Measurements from ENCODE around the gene CABCOCO1.

The CABCOCO1 gene

DNA sequence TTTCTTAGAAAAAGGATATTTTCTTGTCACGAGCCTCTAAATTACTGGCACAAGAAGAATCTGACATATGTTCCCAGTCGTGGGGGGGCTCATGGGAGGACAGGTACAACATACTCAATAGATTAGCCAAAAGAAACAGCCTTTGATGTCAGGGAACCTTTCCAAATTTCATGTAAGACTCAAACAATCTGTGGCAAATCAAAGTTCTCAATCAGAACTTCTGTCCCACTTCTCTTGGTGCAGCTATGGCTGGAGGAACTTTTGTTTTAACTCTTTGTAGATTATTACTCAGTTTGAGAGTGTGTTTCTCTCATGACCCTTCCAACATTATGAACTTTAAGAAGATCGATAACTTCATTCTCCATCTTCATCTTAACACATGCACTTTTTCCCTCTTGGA lies 124.4 kb downstream of the CABCOCO1 start:
- no peak for DNase-seq

DNA sequence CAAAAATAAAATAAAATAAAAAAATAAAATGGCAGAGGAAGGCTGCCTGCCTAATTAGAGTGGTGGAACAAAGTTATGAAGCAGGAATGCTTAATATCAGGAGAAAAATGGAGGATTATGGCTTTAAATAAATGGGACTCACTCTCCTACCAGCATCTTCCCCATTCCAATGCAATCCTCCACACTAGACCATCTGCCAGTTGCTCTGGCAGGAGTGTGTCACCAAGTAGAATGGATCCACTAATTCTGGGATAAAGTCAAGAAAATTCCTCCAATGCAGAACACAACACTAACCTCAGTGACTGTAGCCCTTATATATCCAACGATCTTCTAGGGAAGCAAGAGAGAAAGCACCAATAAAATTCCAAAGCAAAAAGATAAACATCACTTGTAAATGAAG lies 126.3 kb downstream of the CABCOCO1 start:
- no peak for DNase-seq

DNA sequence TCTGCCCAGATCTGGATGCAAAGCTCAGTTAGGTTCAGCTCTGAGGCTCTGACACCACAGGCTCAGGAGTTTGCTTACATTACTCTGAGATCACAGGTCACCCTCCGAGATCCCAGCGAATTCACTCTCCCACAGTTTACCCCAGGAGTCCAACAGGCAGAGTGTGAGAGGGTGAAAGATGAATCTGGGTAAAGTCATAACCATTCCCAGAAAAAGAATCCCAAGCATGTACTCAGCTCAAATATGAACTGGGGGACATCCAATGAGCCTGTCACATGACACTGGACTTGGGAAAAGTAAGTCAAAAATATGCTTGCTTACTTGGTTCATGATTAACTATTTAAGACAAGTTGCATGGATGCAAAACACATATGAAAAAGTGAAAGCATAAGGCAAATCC lies 128.5 kb downstream of the CABCOCO1 start:
- DNase-seq = no peak

DNA sequence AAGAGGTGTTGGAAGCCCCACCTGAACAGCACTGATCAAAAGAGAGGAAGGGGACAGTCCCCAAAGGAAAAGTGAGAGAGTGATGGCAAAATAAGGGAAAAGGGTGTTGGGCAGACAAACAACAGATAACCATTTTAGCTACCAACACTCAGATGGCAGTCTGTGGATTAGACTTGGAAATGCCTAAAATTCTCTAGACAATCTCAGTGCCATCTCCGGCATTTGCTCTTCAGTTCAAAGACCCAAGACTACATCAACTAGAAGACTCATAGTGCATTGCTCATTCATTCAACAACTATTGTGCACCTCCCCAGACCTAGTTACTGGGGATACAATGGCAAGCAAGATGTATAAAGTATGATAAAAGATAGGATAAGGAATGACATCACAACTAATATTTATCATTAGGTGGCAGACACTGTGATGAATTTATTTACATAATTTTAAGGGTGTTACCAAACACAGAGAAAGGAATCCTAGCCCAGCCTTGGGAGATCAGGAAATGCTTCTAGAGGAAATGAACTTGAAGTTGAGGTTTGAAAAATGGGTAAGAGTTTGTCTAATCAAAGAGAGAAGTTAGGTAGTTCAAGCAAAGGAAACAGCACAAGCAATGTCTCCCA lies 129.5 kb downstream of the CABCOCO1 start:
- DNase-seq = no peak

DNA sequence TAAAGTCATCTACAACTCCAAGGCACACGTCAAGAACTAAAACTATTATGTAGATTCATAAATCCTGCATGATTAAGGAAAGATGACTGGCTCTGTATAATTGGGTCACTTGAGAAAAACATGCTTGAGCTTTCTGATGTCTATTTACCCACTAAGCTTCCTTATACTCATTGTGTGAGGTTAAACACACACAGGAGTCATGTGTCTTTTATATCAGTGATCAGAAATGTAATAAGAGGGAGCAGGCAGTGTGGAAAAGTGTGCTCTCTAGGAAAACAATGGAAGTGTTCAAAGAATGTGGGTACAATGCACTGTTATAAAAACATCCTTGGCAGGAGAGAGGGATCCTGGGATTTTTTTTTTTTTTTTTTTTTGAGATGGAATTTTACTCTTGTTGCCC lies 130.2 kb downstream of the CABCOCO1 start:
- DNase-seq = no peak

DNA sequence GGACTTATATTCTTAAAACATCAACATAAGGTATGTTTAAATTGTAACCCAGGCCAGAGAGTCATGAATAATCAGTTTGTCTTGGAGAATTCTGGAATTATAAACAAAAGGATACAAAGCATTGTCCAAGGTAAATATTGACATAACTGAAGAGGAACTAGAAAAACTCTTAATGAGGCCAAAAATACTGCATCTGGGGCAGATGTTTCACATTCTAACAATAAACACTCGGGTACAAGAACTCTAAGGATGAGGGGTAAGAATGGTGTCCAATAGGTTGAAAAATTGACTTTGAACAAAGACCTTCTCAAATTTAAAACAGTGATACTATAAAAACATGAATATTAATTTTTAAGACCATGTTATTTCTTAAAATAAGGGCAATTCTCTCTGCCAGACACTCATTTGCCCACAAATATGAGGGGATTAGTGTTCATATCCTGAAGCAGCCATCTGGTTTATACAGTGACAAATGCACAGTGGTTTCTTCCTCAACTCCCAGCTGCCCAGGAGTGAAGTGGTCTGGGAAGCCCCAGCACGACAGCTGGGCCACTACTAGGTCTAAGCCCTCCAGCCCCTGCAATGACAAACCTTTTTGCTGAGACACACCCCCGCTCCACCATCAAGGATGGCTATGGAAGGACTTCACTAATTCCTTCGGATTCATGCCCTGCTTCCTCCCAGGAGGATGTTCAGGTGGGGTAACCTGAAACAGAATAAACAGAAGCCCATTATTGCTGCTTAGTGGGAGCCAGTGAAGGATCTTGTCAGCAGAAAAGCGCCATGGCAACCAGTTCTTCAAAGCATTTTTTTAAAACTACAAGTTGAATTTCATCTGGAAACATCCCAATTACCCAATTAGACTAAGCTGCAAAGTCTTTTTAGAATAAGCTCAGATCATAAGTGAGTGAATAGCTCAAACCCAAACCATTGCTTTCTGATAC lies 131.3 kb downstream of the CABCOCO1 start:
- DNase-seq = no peak

DNA sequence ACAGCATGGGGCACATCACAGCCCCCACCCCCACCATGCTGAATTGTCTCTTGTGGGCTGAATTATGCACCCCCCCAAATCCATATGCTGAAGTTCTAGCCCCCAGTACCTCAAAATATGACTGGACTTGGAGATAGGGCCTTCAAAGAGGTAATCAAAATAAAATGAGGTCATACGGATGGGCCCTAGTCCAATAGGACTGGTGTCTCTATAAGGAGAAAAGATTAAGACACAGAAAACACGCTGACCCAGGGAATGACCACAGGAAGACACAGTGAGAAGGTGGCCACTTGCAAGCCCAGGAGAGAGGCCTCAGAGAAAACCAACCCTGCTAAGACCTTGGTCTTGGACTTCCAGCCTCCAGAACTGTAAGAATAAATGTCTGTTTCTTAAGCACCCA lies 132.4 kb downstream of the CABCOCO1 start:
- DNase-seq = no peak

DNA sequence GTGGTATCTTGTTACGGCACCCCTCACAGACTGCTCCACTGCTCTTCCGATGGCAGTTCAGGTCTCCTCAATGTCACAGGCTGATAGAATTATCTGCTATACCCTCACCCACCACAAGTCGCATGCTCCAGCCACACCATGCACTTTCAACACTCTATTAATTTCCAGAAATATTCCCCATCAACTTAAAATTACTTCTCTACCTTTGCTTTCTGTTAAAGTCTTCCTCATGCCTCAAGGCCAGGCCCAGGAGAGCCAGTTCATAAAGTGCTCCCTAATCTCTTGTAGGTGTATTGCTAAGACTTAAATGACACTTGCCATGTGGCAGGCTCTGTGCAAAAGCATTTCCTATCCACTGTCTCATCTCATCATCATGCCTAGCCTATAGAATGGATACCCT lies 132.8 kb downstream of the CABCOCO1 start:
- no peak for DNase-seq

DNA sequence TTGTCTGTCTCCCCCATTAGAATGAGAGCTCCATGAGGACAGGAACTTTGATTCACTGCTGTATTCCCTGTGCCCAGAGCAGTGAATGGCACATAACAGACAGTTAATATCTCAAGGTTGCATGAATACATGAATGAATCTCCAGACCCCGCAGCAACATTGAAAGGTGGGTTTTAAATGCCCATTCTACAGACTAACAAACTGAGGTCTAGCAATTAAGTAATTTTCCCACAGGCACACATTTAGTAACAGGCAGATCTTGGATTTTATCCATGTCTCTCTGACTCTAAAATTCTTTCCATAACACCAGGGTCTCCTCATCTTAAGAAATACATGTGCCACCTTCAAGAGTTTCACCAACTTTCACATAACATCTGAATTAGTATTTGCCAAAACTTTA lies 134.1 kb downstream of the CABCOCO1 start:
- no peak for DNase-seq

DNA sequence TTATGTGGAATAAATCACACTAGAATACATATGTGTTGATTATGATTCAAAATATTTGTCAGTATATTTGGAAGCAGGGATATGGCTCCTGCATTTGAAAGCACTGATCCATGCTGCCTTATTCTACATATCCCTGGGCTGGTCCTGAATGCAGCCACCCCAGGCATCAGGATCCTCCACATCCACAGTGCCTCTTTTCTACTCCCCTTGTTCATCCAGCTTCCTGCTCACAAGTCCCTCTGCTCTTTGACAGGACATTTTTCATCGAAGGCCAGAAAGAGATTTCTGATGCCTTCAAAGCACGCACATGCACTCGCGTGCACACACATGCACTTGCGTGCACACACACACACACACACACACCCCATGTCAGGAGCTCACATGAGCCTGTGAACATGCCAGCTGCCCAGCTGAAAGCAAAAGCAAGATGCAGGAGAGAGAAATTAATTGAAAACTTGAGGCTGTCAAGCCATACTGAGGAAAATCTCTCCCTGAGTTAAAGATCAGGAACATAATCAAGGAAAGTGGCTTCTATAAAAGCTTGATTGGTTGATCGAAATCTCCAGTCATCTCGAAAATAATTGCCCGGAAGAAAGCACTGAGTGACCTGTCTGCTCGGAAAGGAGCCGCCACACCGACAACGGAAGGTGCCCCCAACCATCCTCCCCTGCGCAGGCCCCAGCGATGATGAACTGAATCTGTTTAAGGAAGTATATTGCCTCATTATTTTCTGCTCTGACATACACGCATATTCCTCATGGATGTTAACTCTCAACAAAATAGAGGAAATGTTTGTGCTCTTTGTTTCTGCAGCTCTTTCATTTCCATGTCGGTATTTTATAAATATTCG lies 134.8 kb downstream of the CABCOCO1 start:
- no peak for DNase-seq

DNA sequence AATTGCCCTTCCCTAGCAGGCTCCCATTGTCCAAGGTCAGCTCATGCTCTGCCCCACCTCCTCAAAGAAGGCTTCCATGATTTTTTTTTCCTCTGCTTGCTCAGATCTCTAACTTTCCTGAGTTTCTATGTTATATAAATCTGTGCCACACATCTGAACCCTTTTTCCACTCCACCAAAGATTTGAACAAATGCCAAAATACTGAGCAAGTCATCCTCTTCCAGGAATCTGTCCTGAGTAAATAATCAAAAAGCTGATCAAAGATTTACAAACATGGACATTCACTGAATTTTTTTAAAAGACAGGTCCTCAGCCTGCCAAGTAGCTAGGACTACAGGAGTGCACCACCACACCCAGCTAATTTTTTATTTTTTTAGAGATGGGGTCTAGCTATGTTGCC lies 136.0 kb downstream of the CABCOCO1 start:
- no peak for DNase-seq

DNA sequence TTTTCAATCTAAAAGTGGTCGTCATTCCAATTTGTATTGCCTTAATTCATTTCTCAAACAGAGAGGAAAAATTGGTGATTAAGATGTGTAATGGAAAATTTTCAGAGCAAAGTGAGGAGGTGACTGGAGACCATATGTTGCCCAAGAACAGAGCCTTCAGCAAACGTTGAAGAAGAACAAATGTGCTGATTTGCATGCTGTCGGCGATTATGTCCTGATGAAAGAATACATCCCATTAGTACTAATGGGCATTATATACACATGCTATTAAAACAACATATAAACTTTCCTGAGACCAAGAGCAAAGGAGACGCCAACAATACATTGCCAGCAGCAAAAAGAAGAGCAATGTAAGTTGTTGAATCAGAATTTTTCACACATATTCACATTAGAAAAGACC lies 138.8 kb downstream of the CABCOCO1 start:
- no peak for DNase-seq

DNA sequence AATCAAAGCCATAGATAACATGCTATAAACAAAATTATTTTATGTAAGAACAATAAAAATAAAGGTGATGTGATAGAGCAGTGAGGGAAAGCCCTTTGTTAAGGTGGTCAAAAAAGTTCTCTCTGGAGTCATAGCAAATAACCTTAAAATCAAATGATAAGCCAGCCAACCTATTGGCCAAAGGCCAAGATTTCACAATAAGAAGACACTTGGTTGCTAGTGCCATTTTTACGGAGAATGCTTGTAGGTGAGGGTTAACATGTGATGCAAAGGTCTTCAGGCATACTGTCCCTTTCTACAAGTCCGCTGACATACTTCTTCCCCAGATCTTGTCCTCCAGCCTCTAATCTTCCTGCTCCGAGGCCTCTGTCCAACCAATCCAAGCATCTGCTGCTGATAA lies 140.5 kb downstream of the CABCOCO1 start:
- no peak for DNase-seq

DNA sequence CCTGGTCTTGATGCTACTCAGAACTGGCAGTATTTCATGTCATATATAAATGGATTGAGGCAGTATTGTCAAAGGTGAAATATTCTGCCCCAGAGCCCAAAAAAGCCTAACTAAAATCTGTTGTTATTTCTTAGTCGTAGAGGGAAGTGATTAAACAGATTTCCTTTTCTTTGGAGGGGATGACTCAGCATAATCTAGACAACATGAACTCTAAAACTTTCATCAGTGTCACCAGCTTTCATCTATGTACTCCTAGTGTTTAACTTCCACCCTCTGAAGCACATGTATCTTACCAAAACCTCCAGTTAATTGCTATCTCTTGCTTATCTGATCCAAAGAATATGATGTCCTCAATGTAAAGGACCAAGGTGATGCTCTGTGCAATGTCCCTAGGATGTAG lies 141.7 kb downstream of the CABCOCO1 start:
- DNase-seq = no peak

DNA sequence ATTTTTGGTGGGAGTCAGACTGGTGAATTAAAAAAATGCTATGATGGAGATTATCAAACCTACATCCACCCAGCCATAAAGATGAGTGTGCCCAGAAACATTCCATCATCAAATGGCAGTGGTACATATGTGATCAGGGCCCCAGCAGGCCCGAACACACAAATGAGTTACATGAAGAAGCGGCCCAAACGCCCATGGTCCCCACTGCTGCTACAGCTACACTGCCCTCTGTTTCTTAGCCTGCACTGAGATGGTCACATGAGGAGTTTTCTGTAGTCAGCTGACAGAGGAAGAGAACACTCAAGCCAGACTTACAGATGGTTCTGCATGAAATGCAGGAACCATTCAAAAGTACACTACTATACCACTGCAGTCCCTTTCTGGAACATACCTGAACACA lies 142.4 kb downstream of the CABCOCO1 start:
- no peak for DNase-seq

DNA sequence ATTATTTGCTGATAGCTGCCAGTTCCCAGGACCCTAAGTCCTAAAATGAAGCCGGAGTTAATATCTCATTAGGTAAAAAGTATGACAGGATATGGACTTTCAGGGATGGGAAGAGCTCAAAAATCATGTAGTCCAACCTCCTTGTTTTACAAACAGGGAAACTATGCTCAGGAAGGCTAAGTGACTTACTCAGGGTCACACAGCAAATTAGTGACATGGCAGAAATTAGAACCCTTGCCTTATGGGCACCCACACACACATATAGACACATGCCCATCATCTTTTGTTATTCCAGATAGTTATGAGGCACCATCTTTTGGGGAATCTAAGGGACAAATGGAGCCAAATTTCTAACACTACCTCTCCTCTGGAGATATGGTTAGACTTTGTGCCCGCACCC lies 147.5 kb downstream of the CABCOCO1 start:
- no peak for DNase-seq

DNA sequence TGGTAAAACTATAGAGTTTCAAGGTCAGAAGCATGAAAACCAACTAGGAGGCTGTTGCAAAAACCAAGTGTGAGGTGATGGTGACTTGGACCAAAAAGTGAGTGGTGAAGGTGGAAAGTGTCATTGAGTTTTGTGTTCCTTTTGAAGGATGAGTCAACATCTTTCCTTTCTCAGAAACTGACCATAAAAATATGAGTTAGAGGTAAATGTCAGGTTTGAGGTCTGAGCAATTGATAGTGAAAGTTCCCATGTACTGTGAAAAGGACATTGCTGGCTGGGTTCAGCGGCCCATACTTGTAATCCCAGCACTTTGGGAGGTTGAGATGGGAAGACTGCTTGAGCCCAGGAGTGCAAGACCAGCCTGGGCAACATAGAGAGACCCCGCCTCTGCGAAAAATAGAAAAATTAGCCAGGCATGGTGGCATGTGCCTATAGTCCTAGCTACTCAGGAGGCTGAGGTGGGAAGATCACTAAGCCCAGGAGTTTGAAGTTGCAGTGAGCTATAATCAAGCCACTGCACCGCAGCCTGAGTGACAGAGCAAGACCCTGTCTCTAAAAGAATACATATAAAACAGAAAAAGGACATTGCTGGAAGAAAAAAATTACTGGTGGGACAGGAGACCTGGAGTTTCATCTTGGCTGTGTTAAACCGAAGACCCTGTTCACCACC lies 149.5 kb downstream of the CABCOCO1 start:
- DNase-seq = no peak

DNA sequence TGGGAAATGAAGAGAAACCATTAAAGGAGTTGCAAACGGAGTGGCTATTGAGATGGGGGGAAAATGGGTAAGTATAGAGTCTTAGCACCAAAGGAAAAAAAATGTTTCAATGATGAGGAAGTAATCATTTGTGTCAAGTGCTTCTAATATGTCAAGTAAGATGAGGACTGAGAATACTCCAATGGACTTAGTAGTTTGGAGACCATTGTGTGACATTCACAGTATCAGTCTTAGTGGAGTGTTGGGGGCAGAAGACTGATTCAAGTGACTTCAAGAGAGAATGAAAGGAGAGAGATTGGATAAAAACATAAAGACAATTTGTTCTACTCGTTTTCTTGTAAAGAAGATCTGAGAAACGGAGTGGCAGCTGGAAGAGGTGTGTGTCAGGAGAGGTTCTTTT lies 150.2 kb downstream of the CABCOCO1 start:
- no peak for DNase-seq

DNA sequence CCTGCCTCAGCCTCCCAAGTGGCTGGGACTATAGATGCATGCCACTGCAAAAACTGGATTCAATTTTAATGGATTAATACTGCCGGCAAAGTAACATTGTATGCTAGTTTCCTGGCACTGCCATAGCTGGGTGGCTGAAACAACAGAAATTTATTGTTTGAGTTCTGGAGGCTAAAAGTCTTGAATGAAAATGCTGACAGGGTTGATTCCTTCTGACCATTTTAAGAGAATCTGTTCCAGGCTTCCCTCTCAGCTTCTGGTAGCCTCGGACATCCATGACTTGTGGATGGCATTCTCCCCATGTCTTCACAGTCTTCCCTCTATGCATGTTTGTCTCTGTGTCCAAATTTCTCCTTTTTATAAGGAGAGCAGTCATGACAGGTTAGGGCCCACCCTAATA lies 151.4 kb downstream of the CABCOCO1 start:
- DNase-seq = no peak

DNA sequence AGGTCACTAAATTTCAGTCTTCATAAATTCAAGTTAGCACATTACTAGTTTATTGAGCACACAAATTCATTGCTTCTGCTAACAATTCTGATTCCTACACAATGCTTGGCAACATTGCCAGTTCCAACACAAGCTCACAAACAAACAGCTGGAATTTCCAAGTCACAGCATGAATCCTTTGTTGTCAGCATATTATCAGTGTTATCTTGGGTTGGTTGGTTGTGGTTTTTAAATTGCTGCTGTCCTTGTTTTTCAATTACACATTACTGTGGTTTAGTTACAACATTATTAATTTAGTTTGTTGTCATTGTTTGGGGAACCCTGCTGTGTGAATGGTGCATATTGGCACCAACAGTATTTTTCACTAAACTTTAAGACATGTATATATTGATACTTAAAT lies 152.8 kb downstream of the CABCOCO1 start:
- no peak for DNase-seq

Data from NCI-H2107 (cell line).